Hepatocyte (in vitro differentiated cells): ENCODE measurements around the gene PTPRE. TPM values are rescaled to one million over a fixed set of nuclear protein-coding genes. Genes with fewer than 3 reads are reported as not detected.

Experiments
- DNase-seq: peaks from one replicate; pipeline ENCODE4 v3.0.0-alpha.2; 2016; ENCODE audit warnings: low spot score
- H2AFZ ChIP-seq: fragments of 200-600 bp; sonication (generic); 2 replicates; pipeline ENCODE4 v1.6.0; 2016; ENCODE audit warnings: antibody characterized with exemption, mild to moderate bottlenecking
- H3K27ac ChIP-seq: fragments of 200-600 bp; sonication (generic); 2 replicates; pipeline ENCODE4 v1.5.1; 2016; ENCODE audit warnings: mild to moderate bottlenecking
- H3K27me3 ChIP-seq: fragments of 200-600 bp; sonication (generic); 2 replicates; pipeline ENCODE4 v1.6.1; 2016
- H3K36me3 ChIP-seq: fragments of 200-600 bp; sonication (generic); replicated peaks from 2 replicates; pipeline ENCODE4 v1.5.1; 2016; ENCODE audit warnings: low read depth; ENCODE audit not compliant: insufficient read depth
- H3K4me1 ChIP-seq: fragments of 200-600 bp; sonication (generic); 2 replicates; pipeline ENCODE4 v1.5.1; 2016; ENCODE audit warnings: mild to moderate bottlenecking, moderate library complexity; ENCODE audit not compliant: insufficient read depth
- H3K4me2 ChIP-seq: fragments of 200-600 bp; sonication (generic); 2 replicates; pipeline ENCODE4 v1.6.0; 2016
- H3K4me3 ChIP-seq: fragments of 200-600 bp; sonication (generic); 2 replicates; pipeline ENCODE4 v1.5.1; 2016; ENCODE audit warnings: mild to moderate bottlenecking
- H3K79me2 ChIP-seq: fragments of 200-600 bp; sonication (generic); 2 replicates; pipeline ENCODE4 v1.6.0; 2017; ENCODE audit warnings: mild to moderate bottlenecking
- H3K9me2 ChIP-seq: fragments of 200-600 bp; sonication (generic); replicated peaks from 2 replicates; pipeline ENCODE4 v1.6.0; 2017; ENCODE audit warnings: mild to moderate bottlenecking; ENCODE audit not compliant: insufficient read depth
- H3K9me3 ChIP-seq: fragments of 200-600 bp; sonication (generic); 2 replicates; pipeline ENCODE4 v1.5.1; 2016; ENCODE audit warnings: low read depth, mild to moderate bottlenecking
- H4K20me1 ChIP-seq: fragments of 200-600 bp; sonication (generic); 2 replicates; pipeline ENCODE4 v1.6.0; 2016; ENCODE audit warnings: mild to moderate bottlenecking; ENCODE audit not compliant: insufficient read depth, poor library complexity, severe bottlenecking
- EZH2 ChIP-seq: fragments of 200-600 bp; sonication (generic); IDR thresholded peaks from 2 replicates; pipeline ENCODE4 v1.6.1; 2016; ENCODE audit warnings: antibody characterized with exemption, mild to moderate bottlenecking, borderline replicate concordance
- EZH2phosphoT487 ChIP-seq: fragments of 200-600 bp; sonication (generic); IDR thresholded peaks from one replicate; pipeline ENCODE4 v1.6.1; 2018; ENCODE audit warnings: antibody characterized with exemption, mild to moderate bottlenecking, low read depth, moderate library complexity; ENCODE audit not compliant: unreplicated experiment, severe bottlenecking
- WGBS: methylation state at CpG from one replicate; pipeline ENCODE4 v1.1.6; 2016; ENCODE audit warnings: low lambda C conversion rate; ENCODE audit errors: missing lambda C conversion rate; 5-methylcytosine and 5-hydroxymethylcytosine counted together
- polyA plus RNA-seq: library from polyadenylated mRNA; unstranded; fragments of >200 nt; fragmentation: Nextera tagmentation; extraction: Ambion mirVana; gene quantifications from 2 replicates; pipeline ENCODE4 v1.2.1, GENCODE V29; 2016
- total RNA-seq: library from RNA; depleted of rRNA; stranded (reverse); fragments of >200 nt; gene quantifications from 2 replicates; pipeline ENCODE4 v1.2.3, GENCODE V29; 2014
- TF ChIP-seq, protein P1 (sequence below): fragments of 200-600 bp; sonication (generic); IDR thresholded peaks from 2 replicates; pipeline ENCODE4 v1.5.1; 2016; ENCODE audit warnings: antibody characterized with exemption, mild to moderate bottlenecking; ENCODE audit not compliant: poor library complexity

The PTPRE gene
- total and polyA plus RNA-seq, 2 experiments from 2014 or later: 3.2 to 10.1 TPM

DNA sequence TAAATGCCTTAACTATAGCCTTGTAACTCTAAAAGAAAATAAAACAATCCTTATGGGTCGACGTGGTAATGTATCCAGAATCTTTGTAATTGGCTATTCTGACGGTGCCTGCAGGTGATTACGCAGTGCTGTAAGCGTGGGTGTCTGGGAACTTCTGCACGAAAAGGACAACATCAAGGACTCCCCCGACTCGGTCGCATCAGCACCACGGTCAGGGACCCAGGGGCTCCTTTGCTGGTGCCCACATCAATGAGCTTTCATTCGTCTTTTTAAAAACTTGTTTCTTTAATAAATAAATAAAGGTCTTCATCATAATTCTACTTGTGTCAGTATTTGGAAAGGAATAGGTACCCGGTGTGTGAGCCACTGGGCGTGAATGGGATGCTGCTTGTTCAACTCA is 206.1 kb downstream of the PTPRE start:
- Histone ChIP-seq H2AFZ (no peak overlapping the region), H3K4me2 (no peak overlapping the region), H3K27me3 (no peaks in the 10 kb centered on the region), H3K4me3 (no peak overlapping the region), H4K20me1 (no peaks in the 10 kb centered on the region), H3K36me3 (no peaks in the 10 kb centered on the region), H3K9me3 (no peaks in the 10 kb centered on the region), H3K9me2 (no peaks in the 10 kb centered on the region), H3K27ac (no peak overlapping the region), H3K79me2 (no peaks in the 10 kb centered on the region), H3K4me1 (no peaks in the 10 kb centered on the region)
- TF ChIP-seq EZH2phosphoT487 (no peak), EZH2 (no peak)
- TF ChIP-seq, protein P1, sequence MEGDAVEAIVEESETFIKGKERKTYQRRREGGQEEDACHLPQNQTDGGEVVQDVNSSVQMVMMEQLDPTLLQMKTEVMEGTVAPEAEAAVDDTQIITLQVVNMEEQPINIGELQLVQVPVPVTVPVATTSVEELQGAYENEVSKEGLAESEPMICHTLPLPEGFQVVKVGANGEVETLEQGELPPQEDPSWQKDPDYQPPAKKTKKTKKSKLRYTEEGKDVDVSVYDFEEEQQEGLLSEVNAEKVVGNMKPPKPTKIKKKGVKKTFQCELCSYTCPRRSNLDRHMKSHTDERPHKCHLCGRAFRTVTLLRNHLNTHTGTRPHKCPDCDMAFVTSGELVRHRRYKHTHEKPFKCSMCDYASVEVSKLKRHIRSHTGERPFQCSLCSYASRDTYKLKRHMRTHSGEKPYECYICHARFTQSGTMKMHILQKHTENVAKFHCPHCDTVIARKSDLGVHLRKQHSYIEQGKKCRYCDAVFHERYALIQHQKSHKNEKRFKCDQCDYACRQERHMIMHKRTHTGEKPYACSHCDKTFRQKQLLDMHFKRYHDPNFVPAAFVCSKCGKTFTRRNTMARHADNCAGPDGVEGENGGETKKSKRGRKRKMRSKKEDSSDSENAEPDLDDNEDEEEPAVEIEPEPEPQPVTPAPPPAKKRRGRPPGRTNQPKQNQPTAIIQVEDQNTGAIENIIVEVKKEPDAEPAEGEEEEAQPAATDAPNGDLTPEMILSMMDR: no peak
- no peak for DNase-seq
- WGBS: 94% methylated on average over 13 of the region's 13 CpGs

DNA sequence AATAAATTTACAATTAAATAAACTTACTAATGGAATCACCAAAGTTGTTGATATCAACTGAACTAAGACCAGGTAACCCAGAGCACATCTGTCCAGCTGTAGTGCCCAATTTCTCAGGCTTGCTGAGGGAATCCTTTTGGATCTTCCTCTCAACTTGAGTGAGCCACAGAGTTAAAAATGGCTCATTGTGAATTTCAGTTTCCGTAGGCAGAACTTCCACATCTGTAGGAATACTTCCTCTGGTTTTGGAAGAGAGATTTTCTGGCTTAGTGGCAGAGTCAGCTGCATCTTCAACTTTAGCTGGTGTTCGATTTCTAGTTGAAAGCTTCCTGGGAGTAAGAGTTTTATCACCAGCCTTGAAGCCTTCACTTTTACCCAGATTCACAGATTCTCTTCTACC is 208.0 kb downstream of the PTPRE start:
- no peak overlapping the region for H3K4me2 ChIP-seq
- no peaks in the 10 kb centered on the region for H3K4me1 ChIP-seq
- no peak overlapping the region for H3K27ac ChIP-seq
- no peak overlapping the region for H3K4me3 ChIP-seq
- TF ChIP-seq EZH2phosphoT487: no peak
- TF ChIP-seq, protein P1: no peak
- TF ChIP-seq EZH2: no peak
- peaks cover 4% of the 10 kb centered on the region for H3K79me2 ChIP-seq
- H3K9me3 ChIP-seq: no peaks in the 10 kb centered on the region
- H3K9me2 ChIP-seq: no peaks in the 10 kb centered on the region
- no peaks in the 10 kb centered on the region for H3K36me3 ChIP-seq
- no peak overlapping the region for H2AFZ ChIP-seq
- no peaks in the 10 kb centered on the region for H3K27me3 ChIP-seq
- DNase-seq: no peak
- WGBS: 96% methylated on average over 2 of the region's 2 CpGs
- no peaks in the 10 kb centered on the region for H4K20me1 ChIP-seq

DNA sequence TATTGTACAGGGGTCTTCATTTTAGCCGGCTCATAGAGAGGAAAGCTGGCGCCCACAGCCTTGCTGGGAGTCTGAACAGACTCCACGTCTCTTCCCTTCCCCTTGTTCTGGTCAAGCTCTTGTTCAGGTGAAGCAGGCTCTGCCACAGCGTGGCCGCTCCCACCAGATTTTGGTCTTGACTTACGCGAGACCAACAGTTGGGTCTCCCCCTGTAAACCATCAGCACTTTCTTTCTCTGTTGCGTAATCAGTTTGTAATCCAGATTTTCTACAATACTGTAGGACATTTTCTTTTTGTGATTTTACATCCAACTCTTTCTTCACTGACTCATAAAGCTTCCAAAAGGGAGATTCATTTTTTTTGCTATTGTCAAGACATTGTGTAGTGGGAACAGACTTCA is 208.5 kb downstream of the PTPRE start:
- Histone ChIP-seq H3K9me2 (no peaks in the 10 kb centered on the region), H3K9me3 (no peaks in the 10 kb centered on the region), H4K20me1 (no peaks in the 10 kb centered on the region), H3K4me3 (no peak overlapping the region), H3K4me2 (no peak overlapping the region), H2AFZ (no peak overlapping the region), H3K27me3 (no peaks in the 10 kb centered on the region), H3K27ac (no peak overlapping the region), H3K36me3 (no peaks in the 10 kb centered on the region), H3K4me1 (no peaks in the 10 kb centered on the region), H3K79me2 (peaks cover 8% of the 10 kb centered on the region)
- WGBS: 100% methylated on average over 8 of the region's 8 CpGs
- TF ChIP-seq EZH2 (no peak), EZH2phosphoT487 (no peak)
- TF ChIP-seq, protein P1: no peak
- no peak for DNase-seq

DNA sequence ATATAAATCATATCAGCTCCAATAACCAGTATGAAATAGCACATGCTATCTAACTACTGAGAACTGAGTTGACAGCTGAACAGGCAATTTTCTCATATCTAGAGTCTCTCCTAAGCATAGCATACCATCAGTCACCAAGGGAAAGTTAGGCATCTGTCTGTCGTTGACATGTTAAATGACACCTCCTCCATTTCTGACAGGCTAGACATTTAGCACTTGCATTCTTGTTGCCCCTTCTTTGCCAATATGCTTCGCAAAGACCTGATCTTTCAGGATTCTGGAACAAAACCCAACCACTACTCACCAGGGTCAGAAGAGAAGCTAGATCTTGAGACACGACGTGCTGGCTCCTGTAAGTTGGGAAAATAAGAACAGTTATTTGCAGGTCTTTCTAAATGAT is 209.3 kb downstream of the PTPRE start:
- Histone ChIP-seq H3K4me3 (no peak overlapping the region), H3K27ac (no peak overlapping the region), H3K9me3 (no peaks in the 10 kb centered on the region), H2AFZ (no peak overlapping the region), H3K27me3 (no peaks in the 10 kb centered on the region), H4K20me1 (no peaks in the 10 kb centered on the region), H3K4me2 (no peak overlapping the region), H3K9me2 (no peaks in the 10 kb centered on the region), H3K36me3 (no peaks in the 10 kb centered on the region), H3K4me1 (no peaks in the 10 kb centered on the region), H3K79me2 (peaks cover 15% of the 10 kb centered on the region)
- no peak for DNase-seq
- WGBS: 95% methylated on average over 4 of the region's 4 CpGs
- TF ChIP-seq EZH2 (no peak), EZH2phosphoT487 (no peak)
- TF ChIP-seq, protein P1: no peak
